NCI-H1694 treated with DMSO at 0.1 percent for 48 hours (cell line): ENCODE data around the gene RFT1.
A peak's percentile ranks its signal among the peaks of the same experiment; 100 is the strongest.
"Not testable (repeated sequence)": the region's sequence is repeated elsewhere in the genome, so short reads cannot be mapped to it uniquely, and the experiment has no call there.

Experiments
- DNase-seq: peaks from one replicate; lab custom pipeline; 2025; lab: John Stamatoyannopoulos, UW

The RFT1 gene

DNA sequence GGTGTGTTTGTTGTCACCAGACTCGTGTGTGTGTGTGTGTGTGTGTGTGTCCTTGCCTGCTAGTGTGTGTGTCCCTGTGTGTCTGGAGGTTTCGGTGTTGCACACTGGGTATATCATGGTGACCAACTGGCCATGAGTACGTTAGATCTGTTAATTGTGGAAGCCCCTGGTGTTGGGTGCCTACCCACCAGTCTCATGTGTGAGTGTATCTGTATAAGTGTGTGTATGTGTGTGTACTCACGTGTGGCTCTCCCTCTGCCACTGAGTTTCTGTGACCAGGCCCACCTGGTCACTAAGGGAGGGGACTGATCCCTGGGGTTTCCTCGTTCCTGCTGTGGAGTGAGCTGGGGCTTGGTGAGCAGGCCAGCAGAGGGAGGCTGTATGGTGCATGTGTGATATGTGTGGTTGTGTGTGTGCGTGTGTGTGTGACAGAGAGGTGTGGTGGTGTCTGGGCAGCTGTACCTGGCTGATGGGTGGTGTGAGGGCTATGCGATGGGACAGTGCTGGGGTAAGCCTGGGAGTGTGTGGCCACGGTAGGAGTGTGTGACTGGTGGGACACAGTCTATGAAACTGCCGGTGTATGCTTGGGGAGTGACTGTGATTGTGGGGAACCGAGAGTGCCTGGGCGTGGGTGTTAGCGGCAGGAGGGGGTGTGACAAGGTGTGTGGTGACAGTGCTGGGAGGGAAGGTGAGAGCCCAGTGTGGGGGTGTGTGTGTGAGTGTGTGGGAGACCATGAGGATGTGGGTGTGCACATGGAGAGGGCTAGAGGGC lies 32.6 kb upstream of the RFT1 start:
- no peak for DNase-seq

DNA sequence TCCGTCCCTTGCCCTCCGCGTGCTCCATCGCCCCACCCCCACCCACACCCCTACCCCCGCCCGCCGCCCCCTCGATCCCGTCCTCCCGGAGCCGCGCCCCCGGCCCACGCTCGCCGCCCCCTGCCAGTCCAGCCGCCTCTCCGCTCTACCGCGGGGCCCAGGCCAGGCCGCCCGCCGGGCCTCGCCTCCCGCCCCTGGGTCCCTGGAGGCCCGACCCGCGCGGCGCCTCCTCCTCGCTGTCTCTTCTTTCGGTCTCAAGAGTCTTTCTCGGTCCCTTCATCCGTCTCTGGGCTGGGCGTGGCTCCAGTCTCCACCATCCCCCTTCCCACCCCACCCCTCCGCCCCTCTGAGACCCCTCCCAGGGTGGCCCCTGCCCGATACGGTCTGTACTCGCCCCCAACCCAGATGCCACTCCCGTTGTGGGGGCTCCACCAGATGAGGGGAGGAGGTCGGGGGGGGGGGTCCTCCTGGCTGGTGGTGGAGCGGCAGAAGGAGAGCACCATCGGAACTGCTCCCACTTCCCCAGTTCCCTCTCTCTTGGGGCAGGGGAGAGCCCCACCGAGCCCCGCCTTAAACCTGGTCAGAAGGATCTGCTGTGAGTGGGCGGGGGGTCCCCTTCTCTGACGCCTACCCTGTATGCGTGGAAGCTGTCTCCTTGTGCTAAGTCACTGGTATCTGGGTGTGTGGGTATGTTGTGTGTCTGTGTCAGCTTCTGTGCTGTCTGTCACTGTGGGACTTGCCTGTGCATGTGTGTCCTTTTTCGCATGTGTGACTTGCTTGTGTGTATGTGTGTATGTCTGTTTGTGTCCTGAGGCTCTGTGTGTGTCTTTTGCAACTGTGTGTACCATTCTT lies 31.8 kb upstream of the RFT1 start:
- DNase-seq = no peak

DNA sequence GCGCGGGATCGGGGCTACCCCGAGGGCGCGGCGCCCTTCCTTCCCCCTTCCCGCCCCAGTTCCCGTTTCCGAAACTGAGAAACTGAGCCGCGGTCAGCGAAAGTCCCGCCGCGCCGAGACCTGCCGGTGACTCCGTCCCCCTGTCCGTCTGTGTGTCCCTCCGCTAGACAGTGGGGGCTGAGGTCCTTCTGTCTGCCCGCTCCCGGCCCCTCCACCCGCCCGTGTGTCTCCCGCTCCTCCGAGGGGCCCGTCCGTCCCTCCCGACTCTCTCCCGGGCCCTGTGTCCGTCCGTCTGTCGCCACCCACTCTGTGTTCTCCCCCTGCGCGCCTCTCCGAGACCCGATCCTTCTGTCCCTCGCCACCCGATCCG lies 31.2 kb upstream of the RFT1 start:
- DNase-seq = no peak

DNA sequence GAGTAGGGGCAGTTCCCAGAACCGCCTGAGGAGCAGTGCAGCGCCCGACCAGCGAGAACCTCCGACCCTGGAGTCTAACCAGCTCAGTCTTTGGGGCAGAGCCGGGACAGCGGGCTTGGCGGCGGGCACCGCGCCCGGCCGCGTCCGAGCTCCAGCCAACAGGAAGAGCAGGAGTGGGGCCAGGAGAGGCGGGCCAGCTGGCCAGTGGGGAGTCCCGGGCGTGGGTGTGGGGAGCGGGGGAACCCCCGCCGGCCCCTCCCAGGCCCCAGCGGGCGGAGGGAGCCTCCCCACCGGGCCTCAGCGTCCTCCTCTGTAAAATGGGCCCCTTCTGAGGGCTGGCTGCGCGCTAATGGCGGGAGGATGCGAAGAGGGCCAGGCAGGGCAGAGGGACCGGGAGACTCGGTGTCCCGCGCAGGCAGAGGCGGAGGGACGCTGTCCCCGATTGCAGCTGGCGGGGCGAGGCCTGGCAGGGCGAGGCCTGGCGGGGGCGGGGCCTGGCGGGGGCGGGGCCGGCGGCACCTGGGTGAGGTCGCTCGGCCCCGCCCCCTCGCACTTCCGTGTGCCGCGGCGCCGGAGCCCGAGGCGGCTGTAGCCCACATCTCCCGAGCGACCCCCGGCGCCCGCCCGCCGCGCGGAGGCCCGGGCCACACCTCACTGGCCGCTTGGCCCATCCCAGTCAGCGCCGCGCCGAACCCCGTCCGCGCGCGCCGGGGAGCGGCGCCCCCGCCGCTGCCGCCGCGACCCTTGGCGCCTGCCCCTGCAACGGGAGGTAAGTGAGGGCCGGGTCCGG lies 30.6 kb upstream of the RFT1 start, which contains the start of gene PRKCD:
PRKCD (plus strand) TSS at position 550 of the 790 bp plus-strand sequence. CDS start 17,214 bp downstream, outside the sequence.
- DNase-seq = peak; percentile 1

DNA sequence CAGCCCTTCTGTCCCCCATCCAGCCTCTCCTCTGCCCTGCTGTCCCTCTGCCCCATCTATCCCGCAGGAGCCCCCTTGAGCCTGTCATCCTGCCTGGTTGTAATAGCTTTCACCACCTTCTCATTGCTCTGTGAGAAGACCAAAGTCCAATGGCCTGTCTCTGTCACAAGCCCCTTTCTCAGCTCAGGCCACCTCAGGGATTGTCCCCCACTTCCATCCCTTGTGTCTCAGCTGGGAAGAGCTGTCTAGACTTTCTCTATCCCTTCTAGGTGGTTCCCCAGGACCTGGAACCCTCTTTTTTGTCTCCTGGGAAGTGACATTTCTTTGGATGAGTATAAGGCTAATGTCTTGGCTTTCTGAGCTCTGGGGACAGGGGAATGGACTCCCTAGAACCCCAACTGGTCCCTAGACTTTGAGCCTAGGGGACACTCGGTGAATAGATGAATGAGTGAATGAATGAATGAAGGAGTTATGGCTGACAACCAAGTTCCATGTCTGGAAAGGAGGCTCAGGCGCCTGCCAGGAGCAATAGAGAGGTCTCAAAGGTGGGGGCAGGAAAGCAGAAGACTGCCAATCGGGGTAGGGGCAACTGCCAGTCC lies 29.9 kb upstream of the RFT1 start:
- no peak for DNase-seq

DNA sequence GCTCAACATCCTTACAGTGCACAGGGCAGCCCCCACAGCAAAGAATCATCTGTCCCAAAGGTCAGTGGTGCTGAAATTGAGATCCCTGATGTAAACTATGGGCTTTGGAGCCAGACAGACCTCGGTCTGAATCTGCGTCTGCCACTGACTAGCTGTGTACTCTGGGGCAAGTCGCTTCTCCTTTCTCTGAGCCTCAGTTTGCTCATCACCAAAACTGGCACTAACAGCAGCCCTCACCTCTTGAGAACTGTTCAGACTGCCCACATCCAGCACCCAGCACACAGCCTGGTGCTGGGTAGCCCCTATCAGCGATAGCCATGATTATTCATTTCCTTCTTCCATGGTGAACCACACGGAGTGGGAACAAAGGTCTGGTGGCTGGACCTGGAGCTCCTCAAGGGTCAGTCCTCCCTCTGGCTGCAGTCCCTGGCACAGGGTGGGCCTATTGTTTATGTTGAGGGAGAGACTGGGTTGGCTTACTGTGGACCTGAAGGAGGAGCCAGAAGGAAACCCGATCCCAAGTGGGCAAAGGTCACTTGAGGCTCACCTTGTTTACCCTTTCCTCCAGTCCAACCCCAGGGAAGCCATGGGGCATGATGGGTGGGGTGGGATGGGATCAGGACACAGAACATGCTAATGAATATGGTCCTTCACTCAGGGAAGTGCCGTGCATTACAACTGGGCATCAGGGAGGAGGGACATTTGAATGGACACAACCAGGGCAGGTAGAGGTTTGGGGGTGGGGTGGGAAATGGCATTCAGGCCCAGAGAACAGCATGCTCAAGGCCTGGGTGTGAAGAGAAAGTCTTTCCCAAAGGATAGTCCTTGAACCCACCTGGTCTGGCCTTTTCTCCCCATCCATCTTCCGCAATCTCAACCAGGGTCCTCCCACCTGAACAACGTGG lies 29.2 kb upstream of the RFT1 start:
- no peak for DNase-seq

DNA sequence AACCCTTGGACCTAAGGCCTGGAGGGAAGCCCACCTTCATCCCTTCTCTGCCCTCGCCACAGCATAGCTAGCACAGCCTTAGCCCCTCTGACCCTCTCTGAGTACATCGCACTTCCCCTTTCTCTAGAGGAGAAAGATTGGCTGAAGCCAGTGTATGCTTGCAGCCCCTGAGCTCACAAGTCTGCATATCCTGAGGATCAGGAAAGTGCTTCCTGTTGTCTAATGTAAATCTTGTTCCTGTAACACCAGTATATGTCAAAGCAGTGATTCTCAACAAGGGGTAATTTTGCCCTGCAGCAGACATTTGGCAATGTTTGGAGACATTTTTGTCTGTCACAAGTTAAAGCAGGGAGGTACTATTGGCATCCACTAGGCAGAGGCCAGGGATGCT lies 28.5 kb upstream of the RFT1 start:
- DNase-seq = no peak

DNA sequence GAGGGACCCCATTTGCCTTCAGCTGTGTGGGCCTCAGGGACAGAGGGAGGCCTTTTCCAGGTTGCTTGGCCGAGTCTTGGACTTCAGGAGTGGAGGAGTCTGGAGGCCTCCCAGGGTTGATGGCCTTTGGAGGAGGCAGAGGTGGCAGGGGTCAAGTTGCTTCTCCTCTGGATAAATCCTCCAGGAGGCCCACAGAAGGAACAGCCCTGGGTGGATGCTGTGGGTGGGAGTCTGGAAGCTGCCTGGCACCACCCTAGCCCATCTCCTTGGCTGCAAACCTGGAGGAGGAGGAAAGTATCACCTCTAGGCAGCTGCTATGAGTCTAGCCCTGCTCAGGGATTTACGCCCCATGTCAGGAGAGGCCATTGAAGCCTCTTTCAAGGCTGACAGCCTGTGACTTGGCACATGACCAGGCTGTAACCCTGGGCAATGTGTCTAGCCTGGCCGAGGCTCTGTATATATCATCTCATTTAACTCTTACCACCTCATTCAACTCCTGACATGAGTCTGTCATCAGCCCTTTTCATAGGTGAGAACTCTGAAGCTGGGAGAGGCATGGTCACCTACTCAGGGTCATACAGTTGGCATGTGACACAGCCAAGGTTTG lies 27.8 kb upstream of the RFT1 start:
- no peak for DNase-seq

DNA sequence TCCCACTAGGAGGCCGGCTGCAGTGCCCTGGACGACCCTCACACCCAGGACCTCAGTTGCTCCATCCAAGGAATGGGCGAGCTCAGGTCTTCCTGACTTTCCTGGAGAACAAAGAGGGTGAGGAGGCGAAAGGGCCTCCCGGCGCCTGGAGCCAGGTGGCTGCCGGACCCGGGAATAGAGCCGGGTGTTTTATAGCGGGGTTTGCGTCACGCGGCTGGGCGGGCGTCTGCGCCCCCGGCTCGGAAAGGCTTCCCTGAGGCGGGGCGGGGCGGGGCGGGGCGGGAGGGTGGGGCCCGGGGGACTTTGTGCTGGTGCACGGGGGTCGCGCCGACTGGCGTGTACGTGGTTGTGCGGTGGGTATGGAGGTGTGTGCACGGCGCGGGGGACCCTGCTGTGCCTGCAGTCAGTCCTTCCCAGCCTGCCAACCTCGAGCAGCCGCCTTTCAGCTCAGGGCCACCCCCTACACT lies 26.2 kb upstream of the RFT1 start:
- DNase-seq = no peak

DNA sequence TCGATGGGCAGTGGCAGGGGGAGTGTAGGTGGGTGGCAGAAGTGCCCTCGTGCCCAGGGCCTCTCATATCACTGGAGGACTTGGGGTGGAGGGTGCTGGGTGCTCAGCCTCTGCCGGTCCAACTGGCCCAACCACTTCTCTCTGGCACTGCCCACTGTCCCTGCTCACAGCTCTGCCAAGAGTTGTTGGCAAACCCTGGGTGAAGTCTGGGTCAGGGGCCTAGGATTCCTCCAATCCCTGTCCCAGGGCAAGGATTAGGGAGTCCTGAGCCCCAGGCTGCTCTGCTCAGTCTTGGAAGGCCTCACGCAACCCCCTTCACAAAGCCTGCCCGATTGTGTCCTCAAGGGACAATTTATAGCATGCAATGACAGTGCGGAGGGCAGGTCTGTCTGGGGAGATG lies 25.5 kb upstream of the RFT1 start:
- no peak for DNase-seq

DNA sequence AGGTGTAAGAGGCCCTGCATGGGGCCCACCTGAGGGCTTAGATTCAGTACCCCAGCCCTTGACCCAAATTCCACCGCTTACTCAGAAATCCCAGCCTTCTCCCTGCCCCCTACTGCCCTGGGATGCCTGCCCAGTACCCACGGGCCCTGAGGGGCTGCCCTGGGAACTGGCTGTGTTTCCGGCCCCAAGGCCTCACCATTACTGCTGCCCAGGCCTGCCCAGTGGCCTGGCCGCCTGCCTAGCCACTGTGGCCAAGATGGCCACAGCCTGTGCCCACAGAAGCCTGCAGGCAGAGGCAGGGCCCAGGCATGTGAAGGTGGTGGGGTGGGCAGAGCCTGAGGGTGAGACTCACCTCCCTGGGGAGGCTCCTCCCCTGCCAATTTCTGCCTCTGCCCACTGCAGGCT lies 24.6 kb upstream of the RFT1 start:
- no peak for DNase-seq

DNA sequence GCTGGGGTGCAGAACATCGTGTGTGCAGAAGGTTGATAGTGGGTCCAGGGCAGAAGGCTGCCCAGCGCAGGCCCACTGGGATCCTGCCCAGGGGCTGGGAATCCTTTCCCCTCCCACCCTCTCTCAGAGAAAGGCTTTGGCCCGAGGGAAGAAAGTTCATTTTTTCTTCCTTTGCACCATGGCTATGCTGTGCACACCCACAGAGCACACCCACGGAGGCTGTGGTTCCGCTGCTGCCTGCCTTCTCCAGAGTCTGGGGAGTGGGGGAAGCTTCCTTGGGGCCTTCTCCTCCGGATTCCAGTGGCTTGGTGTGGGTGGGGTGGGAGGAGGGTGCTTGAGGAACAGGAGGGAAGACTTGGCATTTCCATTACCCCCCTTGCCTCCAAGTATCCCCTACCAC lies 23.7 kb upstream of the RFT1 start:
- no peak for DNase-seq

DNA sequence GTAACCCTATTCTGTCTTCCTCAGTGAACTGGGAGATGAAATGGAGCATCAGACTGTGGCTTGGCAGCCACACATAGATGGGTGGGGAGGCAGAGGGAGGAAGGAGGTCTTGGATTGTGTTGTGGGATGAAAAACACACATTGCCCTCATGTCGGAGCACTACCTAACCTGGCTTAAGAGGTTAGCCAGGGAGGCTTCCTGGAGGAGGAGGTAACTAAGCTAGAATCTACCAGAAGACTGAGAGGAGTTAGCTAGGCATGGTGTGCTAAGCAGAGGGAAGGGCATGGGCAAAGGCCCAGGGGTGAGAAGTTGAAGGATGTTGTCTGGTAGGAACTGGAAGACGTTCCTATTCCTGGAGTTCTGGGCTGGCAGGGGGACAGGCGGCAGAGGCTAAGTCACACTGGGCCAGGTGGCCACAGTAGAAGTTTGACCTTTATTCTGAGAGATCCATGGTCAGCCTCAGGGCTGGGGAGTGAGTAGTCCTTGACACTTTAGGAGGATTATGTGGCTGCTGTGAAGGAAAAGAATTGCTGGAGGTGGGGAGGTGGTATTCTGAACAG lies 23.1 kb upstream of the RFT1 start:
- DNase-seq = no peak

DNA sequence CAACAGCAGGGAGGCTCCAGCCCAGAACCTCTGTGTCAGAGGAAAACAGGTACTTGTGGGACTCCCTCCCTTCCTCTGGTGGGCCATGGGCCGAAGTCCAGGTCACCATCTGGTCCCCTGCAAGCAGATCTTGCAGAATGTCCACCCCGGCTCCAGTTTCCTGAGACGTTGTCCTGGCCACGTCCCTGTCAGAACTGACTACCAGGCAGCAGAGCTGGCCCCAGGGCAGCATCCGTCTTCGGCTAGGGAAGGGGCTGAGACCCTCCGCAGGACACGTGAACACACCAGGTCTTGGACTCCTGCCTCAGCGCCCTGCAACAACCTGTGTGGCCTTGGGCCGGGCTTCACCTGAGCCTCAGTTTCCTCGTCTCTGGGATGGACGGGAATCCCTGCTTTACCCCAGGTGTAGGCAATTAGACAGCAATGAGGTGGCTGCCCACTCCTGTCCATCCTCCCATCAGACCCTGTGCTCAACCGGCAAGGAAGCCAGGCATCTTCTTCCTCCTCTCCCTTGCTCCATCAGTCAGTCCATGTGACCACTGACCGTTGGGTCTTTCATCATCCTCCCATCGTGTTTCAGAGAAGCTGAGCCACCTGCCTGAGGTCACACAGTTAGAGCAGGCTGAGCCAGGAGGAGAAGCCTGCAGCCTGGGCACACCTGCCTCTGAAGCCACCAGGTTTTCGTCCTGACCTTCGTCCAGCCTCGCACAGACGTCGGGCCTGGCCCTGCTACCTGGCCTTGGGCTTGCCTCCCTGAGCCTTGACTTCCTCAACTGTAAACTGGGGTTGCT lies 21.8 kb upstream of the RFT1 start:
- no peak for DNase-seq

DNA sequence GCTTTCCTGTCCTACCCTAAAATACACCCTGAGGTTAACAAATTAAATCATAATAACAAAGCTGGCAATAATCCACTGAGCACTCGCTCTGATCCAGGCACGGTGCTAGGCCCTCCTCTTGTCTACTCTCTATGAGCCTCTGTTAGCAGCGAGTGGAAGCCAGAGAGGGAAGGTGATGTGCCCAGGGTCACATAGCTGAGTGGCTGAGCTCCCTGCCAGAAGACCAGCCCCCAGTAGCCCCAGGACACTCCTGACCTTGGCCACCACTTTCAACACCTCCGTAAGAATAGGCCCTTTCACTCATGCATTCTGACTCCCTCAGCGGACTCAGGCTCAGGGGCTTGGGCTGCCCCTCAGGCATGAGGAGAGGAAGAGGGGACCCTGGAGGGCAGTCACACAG lies 21.2 kb upstream of the RFT1 start:
- no peak for DNase-seq

DNA sequence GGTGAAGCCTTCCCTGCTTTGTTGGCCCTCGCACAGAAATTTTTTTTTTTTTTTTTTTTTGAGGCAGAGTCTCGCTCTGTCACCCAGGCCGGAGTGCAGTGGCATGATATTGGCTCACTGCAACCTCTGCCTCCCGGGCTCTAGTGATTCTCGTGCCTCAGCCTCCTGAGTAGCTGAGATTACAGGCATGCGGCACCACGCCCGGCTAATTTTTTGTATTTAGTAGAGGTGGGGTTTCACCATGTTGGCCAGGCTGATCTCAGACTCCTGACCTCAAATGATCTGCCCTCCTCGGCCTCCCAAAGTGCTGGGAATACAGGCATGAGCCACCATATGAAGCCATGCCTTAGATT lies 20.8 kb upstream of the RFT1 start:
- DNase-seq = not testable (repeated sequence)

DNA sequence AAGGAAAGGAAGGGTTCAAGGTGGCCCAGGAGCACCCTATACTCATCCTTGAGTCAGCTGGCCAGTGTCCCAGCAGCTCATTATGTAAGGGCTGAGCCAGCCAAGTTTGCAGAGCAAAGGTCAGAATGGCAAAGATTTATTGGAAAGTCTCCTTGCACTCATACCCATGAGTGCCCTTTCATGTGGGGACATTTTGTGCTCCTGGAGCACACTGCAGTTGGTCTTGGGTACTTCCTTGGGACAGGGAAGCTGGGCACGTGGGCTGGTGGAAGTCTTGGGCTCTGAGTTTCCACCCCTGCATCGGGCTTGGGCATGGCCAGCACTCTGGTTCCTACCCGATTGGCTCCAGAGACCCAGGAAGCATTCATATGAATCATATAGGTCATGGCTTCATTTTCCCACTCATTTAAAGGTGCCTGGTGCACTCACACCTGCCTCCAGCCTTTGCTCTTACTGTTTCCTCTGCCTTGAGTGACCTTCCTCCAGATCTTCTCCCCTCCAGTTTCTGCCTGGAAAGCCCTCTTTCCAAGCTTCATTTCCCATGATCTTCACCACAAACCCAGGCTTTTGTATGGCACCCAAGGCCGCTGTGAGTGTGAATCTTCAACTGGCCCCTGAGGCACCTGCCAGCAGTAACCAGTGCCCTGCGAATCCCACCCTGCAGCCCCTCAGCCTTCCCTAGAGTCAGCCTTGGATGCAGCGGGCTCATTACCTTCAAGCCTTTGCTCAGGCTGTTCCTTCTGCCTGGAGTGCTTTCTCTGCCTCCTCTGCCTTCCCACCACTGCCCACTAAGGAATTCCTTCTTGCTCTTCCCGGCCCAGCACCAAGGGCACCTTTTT lies 20.2 kb upstream of the RFT1 start:
- DNase-seq = no peak

DNA sequence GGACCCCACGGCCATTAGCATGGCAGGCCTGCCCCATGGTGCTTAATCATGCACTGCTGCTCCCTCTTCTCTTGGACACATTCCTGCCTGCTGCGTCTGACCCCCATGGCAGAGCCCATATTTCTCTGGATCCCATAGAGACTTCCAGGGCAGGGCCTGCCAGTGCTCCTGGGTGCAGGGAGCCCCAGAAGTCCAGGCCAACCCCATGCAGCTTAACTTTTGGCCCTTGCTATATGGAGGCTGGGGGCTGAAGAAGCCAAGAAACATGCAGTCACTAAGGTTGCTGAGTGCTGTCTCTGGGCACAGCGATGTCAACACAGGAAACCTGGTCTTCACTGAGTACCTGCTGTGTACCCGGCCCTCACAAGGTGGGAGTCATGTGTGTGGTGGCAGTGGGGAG lies 19.5 kb upstream of the RFT1 start:
- DNase-seq = no peak
